H1 (cell line): ENCODE results near the gene HOXB9. TPM values are rescaled to one million over a fixed set of nuclear protein-coding genes. Genes with fewer than 3 reads are reported as not detected.

Experiments
- CTCF ChIA-PET: fragments of 300-600 bp; sonication (Branson Sonifier 250); formaldehyde crosslinking; loops from one replicate; lab custom pipeline; 2021; ENCODE audit not compliant: partially characterized antibody; lab: Charles Lee
- POLR2A ChIA-PET: fragments of 300-600 bp; sonication (Branson Sonifier 250); formaldehyde crosslinking; loops from one replicate; lab custom pipeline; 2021; ENCODE audit warnings: inconsistent platforms; ENCODE audit not compliant: partially characterized antibody; lab: Charles Lee
- DNase-seq, 2 experiments: peaks; one replicate each; pipeline versions ENCODE4 v3.0.0 to v3.0.0-alpha.2; 2010 to 2022; ENCODE audit warnings: low spot score in 2 of 2, low read depth in 1 of 2, mixed read lengths in 1 of 2
- FAIRE-seq: peaks from 2 replicates; lab custom pipeline; 2011; peaks lifted over from hg19 to GRCh38; lab: Jason Lieb, UNC
- H2AFZ ChIP-seq: 2 replicates; pipeline ENCODE4 v1.8.1; 2012; ENCODE audit warnings: low read length, inconsistent platforms
- H2AK5ac ChIP-seq: 2 replicates; pipeline ENCODE4 v1.6.1; 2013; ENCODE audit warnings: low read depth, low read length
- H2BK120ac ChIP-seq: replicated peaks from 2 replicates; pipeline ENCODE3; 2013; ENCODE audit warnings: low read depth, low read length, inconsistent platforms
- H2BK12ac ChIP-seq: 2 replicates; pipeline ENCODE4 v1.6.1; 2013; ENCODE audit warnings: low read depth, low read length
- H2BK15ac ChIP-seq: 2 replicates; pipeline ENCODE4 v1.6.1; 2013; ENCODE audit warnings: low read length
- H2BK20ac ChIP-seq: 2 replicates; pipeline ENCODE4 v1.6.1; 2013; ENCODE audit warnings: low read length
- H2BK5ac ChIP-seq: 2 replicates; pipeline ENCODE4 v1.6.1; 2013; ENCODE audit warnings: low read depth, low read length
- H3K14ac ChIP-seq: 2 replicates; pipeline ENCODE4 v1.6.1; 2013; ENCODE audit warnings: inconsistent platforms; ENCODE audit not compliant: insufficient read length
- H3K18ac ChIP-seq: 2 replicates; pipeline ENCODE4 v1.6.1; 2013; ENCODE audit warnings: low read length; ENCODE audit errors: extremely low read depth
- H3K23ac ChIP-seq: 2 replicates; pipeline ENCODE4 v1.6.1; 2013; ENCODE audit warnings: inconsistent platforms; ENCODE audit not compliant: insufficient read length
- H3K23me2 ChIP-seq: 2 replicates; pipeline ENCODE4 v1.6.1; 2013; ENCODE audit warnings: low read depth, low read length
- H3K27ac ChIP-seq: 2 replicates; pipeline ENCODE4 v1.6.1; 2011; ENCODE audit warnings: low read depth, low read length, inconsistent platforms
- H3K27me3 ChIP-seq, 4 experiments: replicated peaks in 1 of 4; 1 replicate in 1 of 4; 2 replicates in 3 of 4; pipeline versions ENCODE4 v1.6.1 to v1.8.1; 2011 to 2013; ENCODE audit warnings: low read length in 3 of 4, mild to moderate bottlenecking in 3 of 4, inconsistent platforms in 2 of 4, mixed read lengths in 2 of 4, moderate library complexity in 1 of 4; ENCODE audit not compliant: control insufficient read depth in 3 of 4, insufficient read depth in 3 of 4; ENCODE audit errors: extremely low read depth in 1 of 4
- H3K36me3 ChIP-seq, 4 experiments: 2 replicates each; pipeline versions ENCODE4 v1.6.1 to v1.8.1; 2011 to 2013; ENCODE audit warnings: mild to moderate bottlenecking in 4 of 4, low read length in 3 of 4, moderate library complexity in 2 of 4, control low read depth in 1 of 4, inconsistent platforms in 1 of 4; ENCODE audit not compliant: insufficient read depth in 4 of 4, control insufficient read depth in 2 of 4
- H3K4ac ChIP-seq: replicated peaks from 2 replicates; pipeline ENCODE3; 2013; ENCODE audit warnings: low read length, low read depth, mixed read lengths, inconsistent platforms; ENCODE audit not compliant: insufficient read length
- H3K4me1 ChIP-seq, 4 experiments: replicated peaks in 1 of 4; 1 replicate in 1 of 4; 2 replicates in 3 of 4; pipeline versions ENCODE4 v1.6.1 to v1.8.1; 2011 to 2013; ENCODE audit warnings: low read length in 3 of 4, inconsistent platforms in 2 of 4, mixed read lengths in 1 of 4; ENCODE audit not compliant: insufficient read depth in 4 of 4, control insufficient read depth in 3 of 4
- H3K4me2 ChIP-seq, 2 experiments: 2 replicates each; pipeline versions ENCODE4 v1.6.1 to v1.8.1; 2011 to 2013; ENCODE audit warnings: low read depth in 2 of 2, low read length in 2 of 2, control low read depth in 1 of 2, inconsistent platforms in 1 of 2, mild to moderate bottlenecking in 1 of 2; ENCODE audit not compliant: insufficient read depth in 1 of 2
- H3K4me3 ChIP-seq, 4 experiments: fragments of 200-600, 300-600 bp in 1 of 4; sonication (generic), shearing (Covaris generic), sonication (Bioruptor Twin) in 1 of 4; 2 replicates each; pipeline versions ENCODE4 v1.5.1 to v1.8.1; 2011 to 2016; ENCODE audit warnings: low read length in 4 of 4, low read depth in 3 of 4, control low read depth in 2 of 4, inconsistent platforms in 2 of 4, mild to moderate bottlenecking in 2 of 4, mixed read lengths in 1 of 4, moderate library complexity in 1 of 4; ENCODE audit not compliant: insufficient read depth in 2 of 4; ENCODE audit errors: extremely low read depth in 1 of 4
- H3K56ac ChIP-seq: replicated peaks from 2 replicates; pipeline ENCODE3; 2013; ENCODE audit warnings: low read depth, mild to moderate bottlenecking, mixed read lengths, low read length, inconsistent platforms; ENCODE audit not compliant: insufficient read length
- H3K79me1 ChIP-seq: 2 replicates; pipeline ENCODE4 v1.6.1; 2013; ENCODE audit warnings: low read depth, low read length, control low read depth
- H3K79me2 ChIP-seq, 2 experiments: 2 replicates each; pipeline versions ENCODE4 v1.6.1 to v1.8.1; 2012 to 2013; ENCODE audit warnings: low read length in 2 of 2, mild to moderate bottlenecking in 2 of 2, inconsistent platforms in 1 of 2; ENCODE audit not compliant: insufficient read depth in 2 of 2, control insufficient read depth in 1 of 2
- H3K9ac ChIP-seq, 4 experiments: replicated peaks in 1 of 4; 1 replicate in 1 of 4; 2 replicates in 3 of 4; pipeline versions ENCODE4 v1.6.1 to v1.8.1; 2011 to 2013; ENCODE audit warnings: low read depth in 3 of 4, low read length in 3 of 4, control low read depth in 2 of 4, mild to moderate bottlenecking in 2 of 4, moderate library complexity in 2 of 4, inconsistent platforms in 1 of 4; ENCODE audit errors: extremely low read depth in 1 of 4
- H3K9me3 ChIP-seq, 2 experiments: 2 replicates each; pipeline versions ENCODE4 v1.6.1 to v1.8.1; 2012 to 2013; ENCODE audit warnings: mild to moderate bottlenecking in 2 of 2, moderate library complexity in 2 of 2, control low read depth in 1 of 2, inconsistent platforms in 1 of 2, low read depth in 1 of 2, low read length in 1 of 2, mixed read lengths in 1 of 2; ENCODE audit not compliant: insufficient read depth in 2 of 2
- H4K20me1 ChIP-seq, 2 experiments: replicated peaks in 1 of 2; 2 replicates each; pipeline versions ENCODE3 to v1.8.1; 2011 to 2013; ENCODE audit warnings: inconsistent platforms in 2 of 2, low read length in 2 of 2, mild to moderate bottlenecking in 1 of 2; ENCODE audit not compliant: insufficient read depth in 2 of 2, control insufficient read depth in 1 of 2
- H4K5ac ChIP-seq: 2 replicates; pipeline ENCODE4 v1.6.1; 2013; ENCODE audit warnings: low read length, low read depth, mixed read lengths, inconsistent platforms; ENCODE audit not compliant: insufficient read length
- H4K8ac ChIP-seq: 2 replicates; pipeline ENCODE4 v1.8.0; 2013; ENCODE audit warnings: mild to moderate bottlenecking, moderate library complexity, low read length, inconsistent platforms; ENCODE audit not compliant: insufficient read depth; ENCODE audit errors: extremely low read depth
- H4K91ac ChIP-seq: replicated peaks from 2 replicates; pipeline ENCODE3; 2013; ENCODE audit warnings: low read length, mixed read lengths, inconsistent platforms; ENCODE audit not compliant: insufficient read length
- BRCA1 ChIP-seq: IDR thresholded peaks from 2 replicates; pipeline ENCODE4 v1.6.1; 2012; ENCODE audit warnings: low read depth, low read length, improper control_type of control experiment
- CREB1 ChIP-seq: IDR thresholded peaks from 2 replicates; pipeline ENCODE4 v1.6.1; 2012; ENCODE audit warnings: inconsistent platforms
- HDAC2 ChIP-seq, 2 experiments: fragments of 300-600 bp in 1 of 2; sonication (generic) in 1 of 2; IDR thresholded peaks; 2 replicates each; pipeline ENCODE4 v1.6.1; 2011 to 2012; ENCODE audit warnings: low read depth in 2 of 2, low read length in 2 of 2, mild to moderate bottlenecking in 2 of 2, moderate library complexity in 2 of 2, borderline replicate concordance in 1 of 2, inconsistent platforms in 1 of 2
- WGBS, 2 experiments: shearing (Covaris generic) in 1 of 2; methylation state at CpG; one replicate each; pipeline versions ENCODE4 v1.1.6 to v1.1.7; 2013 to 2015; ENCODE audit warnings: low lambda C conversion rate in 2 of 2, mixed read lengths in 2 of 2, inconsistent platforms in 1 of 2, low coverage in 1 of 2, missing lambda C conversion rate in 1 of 2; ENCODE audit not compliant: insufficient replicate concordance in 2 of 2, insufficient coverage in 1 of 2, insufficient read length in 1 of 2; ENCODE audit errors: extremely low coverage in 1 of 2, missing lambda C conversion rate in 1 of 2; 5-methylcytosine and 5-hydroxymethylcytosine counted together
- polyA plus RNA-seq, 7 experiments: library from polyadenylated mRNA; depleted of rRNA in 3 of 7; stranded (reverse) in 5 of 7; unstranded in 2 of 7; fragments of >200 nt in 5 of 7; fragments of 200-250 nt in 2 of 7; gene quantifications; 1 replicate in 5 of 7; 2 replicates in 1 of 7; 4 replicates in 1 of 7; pipeline versions ENCODE4 v1.2.1 to v1.2.3, GENCODE V29; 2011 to 2013; ENCODE audit warnings: missing spikeins in 2 of 7, mixed read lengths in 2 of 7
- total RNA-seq: library from RNA; stranded (reverse); fragmentation: NEBNext Ultra II Directional; extraction: Animal tissue kit (Norgen Biotek cat#: 25700); gene quantifications from 2 replicates; pipeline ENCODE4 v1.2.1, GENCODE V29; 2021
- TF ChIP-seq, protein P1 (sequence below), 3 experiments: IDR thresholded peaks; 1 replicate in 2 of 3; 2 replicates in 1 of 3; pipeline versions ENCODE4 v1.5.1 to v1.6.1; 2011; ENCODE audit warnings: low read length in 3 of 3, mild to moderate bottlenecking in 3 of 3, inconsistent platforms in 2 of 3, low read depth in 1 of 3, moderate library complexity in 1 of 3; ENCODE audit not compliant: insufficient read depth in 1 of 3; ENCODE audit errors: control extremely low read depth in 1 of 3
- TF ChIP-seq, protein P2 (sequence below): IDR thresholded peaks from 2 replicates; pipeline ENCODE4 v1.6.1; 2012; ENCODE audit warnings: inconsistent platforms

The HOXB9 gene
- total and polyA plus RNA-seq, 2 of the 8 experiments (the other 6 are each of a cell fraction or from before 2014, with no cell fraction given): not detected

DNA sequence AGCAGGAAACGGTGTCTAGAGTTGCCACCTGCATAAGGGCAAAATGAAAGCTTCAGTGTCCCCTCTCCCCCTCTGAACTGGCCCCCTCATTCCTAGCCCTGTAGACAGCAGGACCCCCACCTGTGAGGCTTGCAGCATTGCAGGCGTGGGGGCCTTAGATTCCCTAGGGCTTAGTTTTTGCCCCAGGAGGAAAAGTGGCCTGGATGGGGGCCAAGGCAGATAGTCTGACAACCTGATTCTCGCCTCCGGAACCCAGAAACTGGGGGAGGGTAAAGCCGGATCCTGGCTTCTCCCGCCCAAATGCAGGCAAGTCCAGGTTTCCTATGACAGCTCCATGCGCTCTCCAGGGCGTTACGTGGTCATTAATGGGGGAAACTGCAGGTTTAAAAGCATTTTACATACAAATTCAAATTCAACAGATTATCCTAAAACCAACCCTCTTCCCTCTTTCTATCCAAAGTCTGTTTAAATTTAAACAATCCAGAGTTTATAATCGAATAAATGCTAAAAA is 20.7 kb downstream of the HOXB9 start:
- no peak overlapping the region for H2BK12ac ChIP-seq
- H2AFZ ChIP-seq: no peak overlapping the region
- peaks cover 97 to 100% (median 99%) of the 10 kb centered on the region in 4 experiments for H3K27me3 ChIP-seq
- no peak overlapping the region for H4K5ac ChIP-seq
- H2AK5ac ChIP-seq: 0 out of 2 replicates have a peak overlapping the region, but pooled peaks have one; percentile 39
- TF ChIP-seq CREB1: no peak
- no peak for TF ChIP-seq BRCA1
- TF ChIP-seq, protein P1, sequence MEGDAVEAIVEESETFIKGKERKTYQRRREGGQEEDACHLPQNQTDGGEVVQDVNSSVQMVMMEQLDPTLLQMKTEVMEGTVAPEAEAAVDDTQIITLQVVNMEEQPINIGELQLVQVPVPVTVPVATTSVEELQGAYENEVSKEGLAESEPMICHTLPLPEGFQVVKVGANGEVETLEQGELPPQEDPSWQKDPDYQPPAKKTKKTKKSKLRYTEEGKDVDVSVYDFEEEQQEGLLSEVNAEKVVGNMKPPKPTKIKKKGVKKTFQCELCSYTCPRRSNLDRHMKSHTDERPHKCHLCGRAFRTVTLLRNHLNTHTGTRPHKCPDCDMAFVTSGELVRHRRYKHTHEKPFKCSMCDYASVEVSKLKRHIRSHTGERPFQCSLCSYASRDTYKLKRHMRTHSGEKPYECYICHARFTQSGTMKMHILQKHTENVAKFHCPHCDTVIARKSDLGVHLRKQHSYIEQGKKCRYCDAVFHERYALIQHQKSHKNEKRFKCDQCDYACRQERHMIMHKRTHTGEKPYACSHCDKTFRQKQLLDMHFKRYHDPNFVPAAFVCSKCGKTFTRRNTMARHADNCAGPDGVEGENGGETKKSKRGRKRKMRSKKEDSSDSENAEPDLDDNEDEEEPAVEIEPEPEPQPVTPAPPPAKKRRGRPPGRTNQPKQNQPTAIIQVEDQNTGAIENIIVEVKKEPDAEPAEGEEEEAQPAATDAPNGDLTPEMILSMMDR (IDR thresholded peaks at IDR 0.05; ENCODE audit: control extremely low read depth in 1 of 3, insufficient read depth in 1 of 3, low read depth in 1 of 3, low read length in 3 of 3): no peak
- no peak for TF ChIP-seq HDAC2 (IDR thresholded peaks at IDR 0.05; ENCODE audit: borderline replicate concordance in 1 of 2, low read depth in 2 of 2, low read length in 2 of 2)
- TF ChIP-seq, protein P2, sequence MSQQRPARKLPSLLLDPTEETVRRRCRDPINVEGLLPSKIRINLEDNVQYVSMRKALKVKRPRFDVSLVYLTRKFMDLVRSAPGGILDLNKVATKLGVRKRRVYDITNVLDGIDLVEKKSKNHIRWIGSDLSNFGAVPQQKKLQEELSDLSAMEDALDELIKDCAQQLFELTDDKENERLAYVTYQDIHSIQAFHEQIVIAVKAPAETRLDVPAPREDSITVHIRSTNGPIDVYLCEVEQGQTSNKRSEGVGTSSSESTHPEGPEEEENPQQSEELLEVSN: peak; percentile 32; the same call in 1 of the 2 replicates
- H3K36me3 ChIP-seq: peaks cover 0 to 7% (median 0%) of the 10 kb centered on the region in 4 experiments; a peak in 1 of 8 replicates
- no peak overlapping the region for H3K56ac ChIP-seq
- H3K9ac ChIP-seq: no peak overlapping the region
- H3K23ac ChIP-seq: no peak overlapping the region
- H3K23me2 ChIP-seq: peaks cover 2% of the 10 kb centered on the region; the same call in 1 of the 2 replicates
- H3K79me2 ChIP-seq: no peaks in the 10 kb centered on the region
- ChIA-PET POLR2A (no interaction called here), CTCF (interaction anchor here (0.8 to 2.5 kb wide), 10 partner anchors 29 to 269 kb away, joined by 3 to 8 read pairs (median 4); no protein-coding TSS in a partner anchor)
- no peak overlapping the region for H2BK20ac ChIP-seq
- H4K91ac ChIP-seq: no peak overlapping the region
- no peaks in the 10 kb centered on the region for H3K9me3 ChIP-seq
- peaks cover 23 to 47% of the 10 kb centered on the region in 2 experiments for H4K20me1 ChIP-seq
- H2BK5ac ChIP-seq: no peak overlapping the region
- no peak overlapping the region for H2BK120ac ChIP-seq
- no peak overlapping the region for H2BK15ac ChIP-seq
- no peak overlapping the region for H3K4me2 ChIP-seq
- no peak overlapping the region for H3K14ac ChIP-seq
- DNase-seq (no peak), FAIRE-seq (no peak)
- H3K4me3 ChIP-seq: no peak overlapping the region
- peaks cover 0 to 3% (median 1%) of the 10 kb centered on the region in 4 experiments; a peak in 4 of 7 replicates for H3K4me1 ChIP-seq
- H3K4ac ChIP-seq: no peak overlapping the region
- WGBS, 2 experiments: 12% methylated on average over 10 of the region's 10 CpGs; no CpG with 5 or more reads in 1 of the 2 experiments
- no peak overlapping the region for H3K18ac ChIP-seq
- no peaks in the 10 kb centered on the region for H3K79me1 ChIP-seq
- no peak overlapping the region for H4K8ac ChIP-seq
- no peak overlapping the region for H3K27ac ChIP-seq
